ENCODE results near the gene KCNQ1. TPM values are rescaled to one million over a fixed set of nuclear protein-coding genes. Genes with fewer than 3 reads are reported as not detected.

KCNQ1 gene
- total and polyA plus RNA-seq, 9 of the 15 experiments (the other 6 are each of a cell fraction or from before 2014, with no cell fraction given): 0.44 TPM; not detected in 8

- TF ChIP-seq CREM (IDR thresholded peaks at IDR 0.05; ENCODE audit: low read depth) (0 out of 2 replicates have a peak, but pooled peaks have one; percentile 23), TEAD1 (CRISPR knock-in tag; IDR thresholded peaks at IDR 0.05) (no peak), POU5F1 (IDR thresholded peaks at IDR 0.05; ENCODE audit: borderline replicate concordance, low read depth, low read length, partially characterized antibody) (no peak)
Measured at GRCh38 chr11:2699185-2699530, 254.3 kb downstream of the KCNQ1 start (continued).

- intact Hi-C loops (cut with micrococcal nuclease) (loop anchor here (5.0 to 10.0 kb wide), 2 partner anchors 165 to 188 kb away; partner anchors contain the start of gene CDKN1C), in situ Hi-C loops (cut with MboI) (no loop called here)
- Histone ChIP-seq H3K4me2 (ENCODE audit: insufficient read depth, low read length) (peak within 1 kb of the TSS; percentile 86), H3K4me3 (peak within 1 kb of the TSS; percentile 69), H3K9me3 (replicated peaks; ENCODE audit: control insufficient read depth, insufficient read depth, low read depth, low read length) (no peaks in the 10 kb centered on the region), H4K20me1 (replicated peaks; ENCODE audit: control insufficient read depth, insufficient read depth, low read length) (peaks cover 32% of the 10 kb centered on the region), H3K4me1 (replicated peaks in 1 of 2; ENCODE audit: control insufficient read depth in 2 of 2, insufficient read depth in 2 of 2, low read length in 2 of 2) (peaks cover 20 to 47% of the 10 kb centered on the region in 2 experiments; a peak in 4 of 5 replicates), H3K9ac (ENCODE audit: insufficient read depth in 1 of 2, low read depth in 2 of 2, low read length in 2 of 2) (peak within 1 kb of the TSS; percentile 92 to 98), H3K9me1 (ENCODE audit: control insufficient read depth, insufficient read depth, low read length) (no peaks in the 10 kb centered on the region), H3K79me2 (ENCODE audit: control insufficient read depth, insufficient read depth, low read length) (peaks cover 54% of the 10 kb centered on the region), H3K27ac (ENCODE audit: extremely low read depth, low read depth, low read length) (peak within 1 kb of the TSS; percentile 92), H3K36me3 (ENCODE audit: control insufficient read depth, insufficient read depth, low read length) (peaks cover 20% of the 10 kb centered on the region), H2AFZ (ENCODE audit: low read depth, low read length) (peak within 1 kb of the TSS; percentile 90), H3K27me3 (ENCODE audit: control insufficient read depth in 2 of 2, insufficient read depth in 2 of 2, low read length in 2 of 2) (no peaks in the 10 kb centered on the region)
- POLR2A ChIA-PET: interaction anchor here (0.6 to 2.0 kb wide), 32 partner anchors 9 to 353 kb away, joined by 3 to 20 read pairs (median 4); partner anchors contain the start of gene CDKN1C
- peak; percentile 93 to 99 (median 94) for DNase-seq (ENCODE audit: extremely low read depth in 1 of 4, low spot score in 3 of 4)
- CTCF ChIA-PET (ENCODE audit: low intra/inter-chr PET ratio): no interaction called here
- 19% methylated on average over 60 of the region's 98 CpGs for WGBS (ENCODE audit: insufficient coverage, low coverage, missing lambda C conversion rate)
- ATAC-seq: peak; percentile 94
- FAIRE-seq: peak; percentile 91
- no TSS peak for BruUV-seq (replicated peaks)
- TF ChIP-seq, protein P1, sequence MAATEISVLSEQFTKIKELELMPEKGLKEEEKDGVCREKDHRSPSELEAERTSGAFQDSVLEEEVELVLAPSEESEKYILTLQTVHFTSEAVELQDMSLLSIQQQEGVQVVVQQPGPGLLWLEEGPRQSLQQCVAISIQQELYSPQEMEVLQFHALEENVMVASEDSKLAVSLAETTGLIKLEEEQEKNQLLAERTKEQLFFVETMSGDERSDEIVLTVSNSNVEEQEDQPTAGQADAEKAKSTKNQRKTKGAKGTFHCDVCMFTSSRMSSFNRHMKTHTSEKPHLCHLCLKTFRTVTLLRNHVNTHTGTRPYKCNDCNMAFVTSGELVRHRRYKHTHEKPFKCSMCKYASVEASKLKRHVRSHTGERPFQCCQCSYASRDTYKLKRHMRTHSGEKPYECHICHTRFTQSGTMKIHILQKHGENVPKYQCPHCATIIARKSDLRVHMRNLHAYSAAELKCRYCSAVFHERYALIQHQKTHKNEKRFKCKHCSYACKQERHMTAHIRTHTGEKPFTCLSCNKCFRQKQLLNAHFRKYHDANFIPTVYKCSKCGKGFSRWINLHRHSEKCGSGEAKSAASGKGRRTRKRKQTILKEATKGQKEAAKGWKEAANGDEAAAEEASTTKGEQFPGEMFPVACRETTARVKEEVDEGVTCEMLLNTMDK (IDR thresholded peaks at IDR 0.05; ENCODE audit: borderline replicate concordance, insufficient read depth, low read depth, low read length, poor library complexity, severe bottlenecking): peak; percentile 45
- no peak for TF ChIP-seq ZNF584 (CRISPR knock-in tag; IDR thresholded peaks at IDR 0.05; ENCODE audit: low read depth)
- no peak for TF ChIP-seq NFRKB (IDR thresholded peaks at IDR 0.05; ENCODE audit: low read depth)
- TF ChIP-seq, protein P2, sequence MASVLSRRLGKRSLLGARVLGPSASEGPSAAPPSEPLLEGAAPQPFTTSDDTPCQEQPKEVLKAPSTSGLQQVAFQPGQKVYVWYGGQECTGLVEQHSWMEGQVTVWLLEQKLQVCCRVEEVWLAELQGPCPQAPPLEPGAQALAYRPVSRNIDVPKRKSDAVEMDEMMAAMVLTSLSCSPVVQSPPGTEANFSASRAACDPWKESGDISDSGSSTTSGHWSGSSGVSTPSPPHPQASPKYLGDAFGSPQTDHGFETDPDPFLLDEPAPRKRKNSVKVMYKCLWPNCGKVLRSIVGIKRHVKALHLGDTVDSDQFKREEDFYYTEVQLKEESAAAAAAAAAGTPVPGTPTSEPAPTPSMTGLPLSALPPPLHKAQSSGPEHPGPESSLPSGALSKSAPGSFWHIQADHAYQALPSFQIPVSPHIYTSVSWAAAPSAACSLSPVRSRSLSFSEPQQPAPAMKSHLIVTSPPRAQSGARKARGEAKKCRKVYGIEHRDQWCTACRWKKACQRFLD (CRISPR knock-in tag; IDR thresholded peaks at IDR 0.05): no peak
- TF ChIP-seq MTA2 (IDR thresholded peaks at IDR 0.05; ENCODE audit: low read depth): no peak
- TF ChIP-seq ZNF282 (CRISPR knock-in tag; IDR thresholded peaks at IDR 0.05): no peak
- no peak for TF ChIP-seq DMBX1 (CRISPR knock-in tag; IDR thresholded peaks at IDR 0.05; ENCODE audit: borderline replicate concordance)
- TF ChIP-seq HMG20A (CRISPR knock-in tag; conservative IDR thresholded peaks at IDR 0.05): no peak
- TF ChIP-seq ZSCAN32 (CRISPR knock-in tag; IDR thresholded peaks at IDR 0.05): no peak
- TF ChIP-seq SMARCA4 (IDR thresholded peaks at IDR 0.05): 0 out of 2 replicates have a peak, but pooled peaks have one; percentile 3
- no peak for TF ChIP-seq HDAC8 (tag; IDR thresholded peaks at IDR 0.05)
- no peak for TF ChIP-seq NCOA2 (IDR thresholded peaks at IDR 0.05; ENCODE audit: partially characterized antibody in 2 of 2)
- TF ChIP-seq ZNF347 (CRISPR knock-in tag; IDR thresholded peaks at IDR 0.05; ENCODE audit: low read depth): no peak
Measured at GRCh38 chr11:2699531-2700414, 255.0 kb downstream of the KCNQ1 start, which contains the start of gene KCNQ1OT1. KCNQ1OT1 (minus strand) TSS chr11:2699994.
